Right renal cortex interstitium (tissue), 3 donors: ENCODE results near the gene IFNA13. TPM values are rescaled to one million over a fixed set of nuclear protein-coding genes. Genes with fewer than 3 reads are reported as not detected.

Source experiments
- polyA plus RNA-seq, 3 donors: library from polyadenylated mRNA; unstranded; fragments of 120-200 nt; gene quantifications; one replicate each; pipeline ENCODE4 v1.2.1, GENCODE V29; 2013; ENCODE audit not compliant: insufficient read length in 3 of 3

IFNA13 gene
- polyA plus RNA-seq, 3 donors: not detected

Other genes starting within 250 kb of the IFNA13 start
- gene IFNW1, start 226.2 kb downstream of the IFNA13 start, polyA plus RNA-seq: not detected
- not detected for gene IFNA21, start 201.4 kb downstream of the IFNA13 start, polyA plus RNA-seq
- gene IFNA4, start 180.5 kb downstream of the IFNA13 start, polyA plus RNA-seq: not detected
- not detected for gene IFNA7, start 165.9 kb downstream of the IFNA13 start, polyA plus RNA-seq
- gene IFNA10, start 160.9 kb downstream of the IFNA13 start, polyA plus RNA-seq: not detected
- gene IFNA16, start 150.7 kb downstream of the IFNA13 start, polyA plus RNA-seq: not detected
- not detected for gene IFNA17, start 139.8 kb downstream of the IFNA13 start, polyA plus RNA-seq
- gene IFNA14, start 128.1 kb downstream of the IFNA13 start, polyA plus RNA-seq: not detected
- gene IFNA5, start 62.7 kb downstream of the IFNA13 start, polyA plus RNA-seq: not detected
- 10 to 100 TPM; 54.4 to 58.0 (median 57.5) TPM for gene KLHL9, start 32.7 kb downstream of the IFNA13 start, polyA plus RNA-seq
- not detected for gene IFNA6, start 17.2 kb downstream of the IFNA13 start, polyA plus RNA-seq
- gene IFNA2, start 17.3 kb upstream of the IFNA13 start, polyA plus RNA-seq: not detected
- not detected for gene IFNA8, start 41.1 kb upstream of the IFNA13 start, polyA plus RNA-seq
- gene IFNA1, start 72.4 kb upstream of the IFNA13 start, polyA plus RNA-seq: not detected
- gene IFNE, start 114.3 kb upstream of the IFNA13 start, polyA plus RNA-seq: under 1 TPM in 2 of 3 donors, not detected in 1; 0.08 TPM